Testis (tissue), 3 donors: ENCODE data around the gene COL5A1. TPM values are rescaled to one million over a fixed set of nuclear protein-coding genes. Genes with fewer than 3 reads are reported as not detected.

Experiments used
- DNase-seq: peaks from one replicate; pipeline ENCODE4 v3.0.0-alpha.2; 2019
- H3K27ac ChIP-seq, 2 donors: fragments of 200-600 bp; sonication (generic); one replicate each; pipeline ENCODE4 v1.5.1; 2019
- H3K27me3 ChIP-seq: fragments of 200-600 bp; sonication (generic); one replicate; pipeline ENCODE4 v1.5.1; 2019
- H3K36me3 ChIP-seq: fragments of 200-600 bp; sonication (generic); one replicate; pipeline ENCODE4 v1.5.1; 2017; ENCODE audit warnings: low read depth; ENCODE audit errors: missing control alignments
- H3K4me1 ChIP-seq: fragments of 200-600 bp; sonication (generic); one replicate; pipeline ENCODE4 v1.5.1; 2019
- H3K4me3 ChIP-seq, 2 donors: fragments of 200-600 bp; sonication (generic); one replicate each; pipeline ENCODE4 v1.5.1; 2017 to 2019
- H3K9me3 ChIP-seq: fragments of 200-600 bp; sonication (generic); one replicate; pipeline ENCODE4 v1.5.1; 2017
- CTCF ChIP-seq, 3 experiments: fragments of 450-650 bp in 2 of 3; fragments of 200-600 bp in 1 of 3; sonication (generic) in 1 of 3; IDR thresholded peaks; one replicate each; pipeline ENCODE4 v1.5.1; 2016 to 2019; ENCODE audit warnings: antibody characterized with exemption in 3 of 3, mild to moderate bottlenecking in 2 of 3, moderate library complexity in 1 of 3
- POLR2A ChIP-seq: fragments of 450-650 bp; IDR thresholded peaks from one replicate; pipeline ENCODE4 v1.6.1; 2017; ENCODE audit warnings: antibody characterized with exemption, mild to moderate bottlenecking, moderate library complexity
- WGBS, 2 donors: methylation state at CpG; one replicate each; pipeline ENCODE4 v1.1.5; 2018; 5-methylcytosine and 5-hydroxymethylcytosine counted together
- intact Hi-C: fragments of 100-400 bp; cut with DNase I; formaldehyde crosslinking; loops from one replicate; pipeline ENCODE4 v1.15.1; 2023; ENCODE audit warnings: low total_unique reads
- polyA plus RNA-seq: library from polyadenylated mRNA; stranded (reverse); fragments of 350-450 nt; fragmentation: Illumina TruSeq; extraction: RNeasy Lipid Tissue Mini Kit (QIAGEN cat#74804); gene quantifications from one replicate; pipeline ENCODE4 v1.2.3, GENCODE V29; 2014; ENCODE audit warnings: low read depth, low replicate concordance; ENCODE audit not compliant: insufficient read depth
- total RNA-seq, 2 donors: library from RNA; depleted of rRNA; stranded (reverse); fragments of >200 nt; gene quantifications; one replicate each; pipeline ENCODE4 v1.2.3, GENCODE V29; 2016

COL5A1 gene
- total and polyA plus RNA-seq, 3 donors from 2014 or later, result 18.5 to 34.3 (median 20.8) TPM

GRCh38 chr9:134695144-134695543, 53.5 kb downstream of the COL5A1 start:
- TF ChIP-seq CTCF (IDR thresholded peaks at IDR 0.05), result no peak
- TF ChIP-seq POLR2A, result no peak
- no peaks in the 10 kb centered on the region for H3K36me3 ChIP-seq
- no peaks in the 10 kb centered on the region for H3K27me3 ChIP-seq
- no peak for DNase-seq
- no peak overlapping the region for H3K27ac ChIP-seq
- H3K9me3 ChIP-seq, result no peaks in the 10 kb centered on the region
- intact Hi-C loops, result no loop called here
- WGBS, 2 donors, result 82 to 94% methylated on average over 12 of the region's 12 CpGs
- no peaks in the 10 kb centered on the region for H3K4me1 ChIP-seq
- no peak overlapping the region for H3K4me3 ChIP-seq

DNA sequence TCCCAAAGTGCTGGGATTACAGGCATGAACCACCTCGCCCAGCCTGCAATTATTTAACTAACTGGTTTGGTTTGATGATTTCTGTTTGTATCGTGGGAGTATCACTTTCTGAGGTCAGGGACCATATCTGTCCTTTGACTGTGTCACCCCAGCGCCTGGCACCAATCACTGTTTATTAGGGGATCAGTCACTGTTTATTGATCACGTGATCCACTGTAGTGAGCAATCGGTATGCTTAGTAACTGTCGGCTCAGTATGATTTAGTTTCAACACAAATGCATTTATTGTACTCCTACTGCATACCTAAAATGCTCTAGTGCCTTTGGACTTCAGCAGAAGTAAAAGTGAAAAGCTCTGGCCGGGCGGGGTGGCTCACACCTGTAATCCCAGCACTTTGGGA, 54.8 kb downstream of the COL5A1 start:
- Histone ChIP-seq H3K9me3 (no peaks in the 10 kb centered on the region), H3K4me3 (no peak overlapping the region), H3K27me3 (no peaks in the 10 kb centered on the region), H3K36me3 (no peaks in the 10 kb centered on the region), H3K27ac (no peak overlapping the region), H3K4me1 (no peaks in the 10 kb centered on the region)
- WGBS, 2 donors, result 84 to 90% methylated on average over 8 of the region's 8 CpGs
- DNase-seq, result no peak
- intact Hi-C loops, result no loop called here
- no peak for TF ChIP-seq POLR2A

- TF ChIP-seq CTCF (IDR thresholded peaks at IDR 0.05), result no peak
- no peak for TF ChIP-seq POLR2A
- WGBS, 2 donors, result 76 to 87% methylated on average over 5 of the region's 5 CpGs
- no peak overlapping the region for H3K27ac ChIP-seq
- H3K4me3 ChIP-seq, result no peak overlapping the region
- intact Hi-C loops, result no loop called here
- no peak for DNase-seq
- no peaks in the 10 kb centered on the region for H3K4me1 ChIP-seq
- H3K9me3 ChIP-seq, result no peaks in the 10 kb centered on the region
- no peaks in the 10 kb centered on the region for H3K27me3 ChIP-seq
- H3K36me3 ChIP-seq, result no peaks in the 10 kb centered on the region
These were observed 56.5 kb downstream of the COL5A1 start for GRCh38 chr9:134698111-134698510.

- TF ChIP-seq CTCF (IDR thresholded peaks at IDR 0.05) (peak; percentile 78 to 90 (median 83)), POLR2A (no peak)
- intact Hi-C loops, result no loop called here
- Histone ChIP-seq H3K27ac (no peak overlapping the region), H3K4me3 (no peak overlapping the region), H3K36me3 (no peaks in the 10 kb centered on the region), H3K27me3 (no peaks in the 10 kb centered on the region), H3K4me1 (no peaks in the 10 kb centered on the region), H3K9me3 (no peaks in the 10 kb centered on the region)
- WGBS, 2 donors, result 47 to 75% methylated on average over 9 to 19 of the region's 19 CpGs
- DNase-seq, result peak; percentile 68
These were observed 57.2 kb downstream of the COL5A1 start for GRCh38 chr9:134698587-134699342.

DNA sequence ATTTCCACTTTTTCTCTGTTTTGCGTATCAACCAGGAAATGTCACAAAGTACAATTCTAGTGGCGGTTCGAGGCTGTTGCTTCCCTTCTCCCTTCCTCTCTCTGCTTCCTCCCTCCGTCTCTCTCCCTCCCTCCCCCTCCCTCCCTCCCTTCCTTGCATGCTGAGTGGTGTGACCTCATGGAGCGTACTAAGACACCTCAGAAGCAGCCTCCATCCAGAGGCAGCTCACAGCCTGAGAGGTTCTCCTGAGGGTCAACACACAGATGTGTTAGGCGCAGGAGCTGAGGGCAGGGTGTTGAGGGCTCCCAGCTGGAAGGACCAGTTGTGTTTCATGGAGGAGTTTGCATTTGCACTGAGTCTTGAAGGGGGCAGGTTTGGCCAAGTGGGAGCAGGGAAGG, 57.7 kb downstream of the COL5A1 start:
- no peak for TF ChIP-seq CTCF (IDR thresholded peaks at IDR 0.05)
- no peak for TF ChIP-seq POLR2A
- no peak for DNase-seq
- intact Hi-C loops, result no loop called here
- 81 to 84% methylated on average over 6 of the region's 6 CpGs for WGBS, 2 donors
- Histone ChIP-seq H3K4me1 (no peaks in the 10 kb centered on the region), H3K27me3 (no peaks in the 10 kb centered on the region), H3K9me3 (no peaks in the 10 kb centered on the region), H3K4me3 (no peak overlapping the region), H3K27ac (no peak overlapping the region), H3K36me3 (no peaks in the 10 kb centered on the region)
